ENCODE data around the gene CLASP1. TPM values are rescaled to one million over a fixed set of nuclear protein-coding genes. Genes with fewer than 3 reads are reported as not detected.

CLASP1 gene
- total RNA-seq, 1 donor from 2014 or later: 90.4 TPM

DNA sequence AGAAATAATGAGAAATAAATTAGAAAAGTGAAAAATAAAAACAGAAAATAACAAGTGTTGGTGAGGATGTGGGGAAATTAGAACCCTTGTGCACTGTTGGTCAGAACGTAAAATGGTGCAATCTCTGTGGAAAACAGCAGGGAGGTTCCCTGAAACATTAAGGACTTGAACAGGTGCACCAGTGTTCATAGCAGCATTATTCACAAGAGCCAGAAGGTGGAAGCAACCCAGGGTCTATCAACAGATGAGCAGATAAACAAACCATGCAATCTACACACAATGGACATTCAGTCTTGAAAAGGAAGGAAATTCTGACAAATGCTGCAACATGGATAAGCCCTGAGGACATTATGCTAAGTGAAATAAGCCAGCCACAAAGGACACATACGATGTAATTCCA lies 306.1 kb downstream of the CLASP1 start:
- Histone ChIP-seq H3K27me3 (no peaks in the 10 kb centered on the region), H3K36me3 (peaks cover 0 to 73% of the 10 kb centered on the region in 2 donors), H3K27ac (no peak overlapping the region), H3K4me1 (no peaks in the 10 kb centered on the region), H3K4me3 (no peak overlapping the region), H3K9me3 (no peaks in the 10 kb centered on the region)
- TF ChIP-seq POLR2A (IDR thresholded peaks at IDR 0.05): no peak
- intact Hi-C loops (cut with DNase I): no loop called here
- no peak for DNase-seq (ENCODE audit: extremely low spot score in 2 of 2)

DNA sequence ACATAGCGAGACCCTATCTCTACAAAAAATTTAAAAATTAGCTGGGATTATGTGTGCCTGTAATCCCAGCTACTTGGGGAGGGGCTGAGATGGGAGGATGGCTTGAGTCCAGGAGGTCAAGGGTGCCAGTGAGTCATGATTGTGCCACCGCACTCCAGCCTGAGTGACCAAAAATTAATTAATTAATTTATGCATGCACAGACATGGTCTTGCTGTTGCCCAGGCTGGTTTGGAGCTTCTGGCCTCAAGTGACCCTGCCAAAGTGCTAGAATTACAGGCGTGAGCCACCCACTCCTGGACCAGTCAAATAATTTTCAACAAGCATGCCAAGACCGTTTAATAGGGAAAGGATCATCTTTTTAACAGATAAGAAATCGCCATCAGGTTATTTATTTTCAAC lies 306.5 kb downstream of the CLASP1 start:
- TF ChIP-seq POLR2A (IDR thresholded peaks at IDR 0.05) (no peak), POLR2AphosphoS5 (IDR thresholded peaks at IDR 0.05; ENCODE audit: insufficient read depth in 1 of 2, low read depth in 1 of 2) (no peak)
- TF ChIP-seq, protein P1, sequence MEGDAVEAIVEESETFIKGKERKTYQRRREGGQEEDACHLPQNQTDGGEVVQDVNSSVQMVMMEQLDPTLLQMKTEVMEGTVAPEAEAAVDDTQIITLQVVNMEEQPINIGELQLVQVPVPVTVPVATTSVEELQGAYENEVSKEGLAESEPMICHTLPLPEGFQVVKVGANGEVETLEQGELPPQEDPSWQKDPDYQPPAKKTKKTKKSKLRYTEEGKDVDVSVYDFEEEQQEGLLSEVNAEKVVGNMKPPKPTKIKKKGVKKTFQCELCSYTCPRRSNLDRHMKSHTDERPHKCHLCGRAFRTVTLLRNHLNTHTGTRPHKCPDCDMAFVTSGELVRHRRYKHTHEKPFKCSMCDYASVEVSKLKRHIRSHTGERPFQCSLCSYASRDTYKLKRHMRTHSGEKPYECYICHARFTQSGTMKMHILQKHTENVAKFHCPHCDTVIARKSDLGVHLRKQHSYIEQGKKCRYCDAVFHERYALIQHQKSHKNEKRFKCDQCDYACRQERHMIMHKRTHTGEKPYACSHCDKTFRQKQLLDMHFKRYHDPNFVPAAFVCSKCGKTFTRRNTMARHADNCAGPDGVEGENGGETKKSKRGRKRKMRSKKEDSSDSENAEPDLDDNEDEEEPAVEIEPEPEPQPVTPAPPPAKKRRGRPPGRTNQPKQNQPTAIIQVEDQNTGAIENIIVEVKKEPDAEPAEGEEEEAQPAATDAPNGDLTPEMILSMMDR (IDR thresholded peaks at IDR 0.05): no peak
- H3K36me3 ChIP-seq: peaks cover 0 to 69% of the 10 kb centered on the region in 2 donors
- DNase-seq (ENCODE audit: extremely low spot score in 2 of 2): no peak

DNA sequence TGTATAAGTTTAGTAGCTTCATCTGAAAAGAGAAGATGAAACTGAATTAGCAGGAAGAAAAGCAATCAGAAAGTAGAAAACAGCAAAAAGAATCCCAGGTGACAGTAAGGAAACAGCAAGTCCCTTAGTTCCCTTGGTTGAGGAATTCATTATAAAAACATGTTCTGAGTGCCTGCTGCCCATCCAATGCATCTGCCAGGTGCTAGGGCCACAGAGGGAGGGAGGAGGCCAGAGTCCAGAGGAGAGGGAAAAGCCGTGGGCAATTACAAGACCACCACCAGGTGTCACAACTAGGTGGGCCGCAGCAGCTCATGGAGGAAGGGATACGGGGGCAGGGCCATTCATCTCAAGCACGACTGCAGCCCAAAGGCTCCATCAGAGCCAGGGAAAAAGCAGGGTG lies 308.3 kb downstream of the CLASP1 start:
- TF ChIP-seq POLR2AphosphoS5 (IDR thresholded peaks at IDR 0.05; ENCODE audit: insufficient read depth in 1 of 2, low read depth in 1 of 2): no peak
- TF ChIP-seq, protein P1 (IDR thresholded peaks at IDR 0.05): no peak
- no peak for TF ChIP-seq POLR2A (IDR thresholded peaks at IDR 0.05)
- intact Hi-C loops (cut with DNase I): no loop called here
- no peak for DNase-seq (ENCODE audit: extremely low spot score in 2 of 2)

More for the DNA sequence above, 306.5 kb downstream of the CLASP1 start:
- H3K27me3 ChIP-seq: no peaks in the 10 kb centered on the region
- no peaks in the 10 kb centered on the region for H3K9me3 ChIP-seq
- H3K27ac ChIP-seq: no peak overlapping the region
- no peak overlapping the region for H3K4me3 ChIP-seq
- intact Hi-C loops (cut with DNase I): no loop called here
- H3K4me1 ChIP-seq: no peaks in the 10 kb centered on the region

DNA sequence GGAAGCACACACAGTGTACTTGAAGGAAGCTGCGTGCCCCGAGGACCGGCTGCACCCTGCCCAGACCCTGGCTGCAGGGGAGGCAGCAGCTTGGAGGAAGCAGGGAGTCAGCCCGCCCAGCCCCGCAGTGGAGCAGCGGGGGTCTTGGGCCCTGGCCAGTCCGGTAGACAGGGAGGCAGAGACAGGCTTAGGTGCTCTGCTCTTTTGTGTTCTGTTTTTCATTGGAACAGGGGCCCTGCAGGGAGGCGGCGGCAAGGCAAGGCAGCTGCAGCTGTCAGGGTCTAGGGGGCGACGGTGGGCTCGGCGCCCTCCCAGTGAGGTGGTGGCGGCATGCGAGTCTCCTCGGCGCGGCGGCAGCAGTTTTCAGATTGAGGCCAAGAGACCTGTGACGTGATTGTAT lies 311.0 kb downstream of the CLASP1 start:
- intact Hi-C loops (cut with DNase I): no loop called here
- H3K27ac ChIP-seq: no peak overlapping the region
- no peaks in the 10 kb centered on the region for H3K9me3 ChIP-seq
- no peak for DNase-seq (ENCODE audit: extremely low spot score in 2 of 2)
- no peaks in the 10 kb centered on the region for H3K4me1 ChIP-seq
- no peak overlapping the region for H3K4me3 ChIP-seq
- H3K27me3 ChIP-seq: no peaks in the 10 kb centered on the region
- TF ChIP-seq POLR2A (IDR thresholded peaks at IDR 0.05) (no peak), POLR2AphosphoS5 (IDR thresholded peaks at IDR 0.05; ENCODE audit: insufficient read depth in 1 of 2, low read depth in 1 of 2) (peak in 1 of 2 donors; percentile 20)
- H3K36me3 ChIP-seq: peaks cover 0 to 32% of the 10 kb centered on the region in 2 donors

More for the DNA sequence above, 308.3 kb downstream of the CLASP1 start:
- Histone ChIP-seq H3K36me3 (peaks cover 0 to 51% of the 10 kb centered on the region in 2 donors), H3K27ac (no peak overlapping the region), H3K9me3 (no peaks in the 10 kb centered on the region), H3K4me1 (no peaks in the 10 kb centered on the region), H3K4me3 (no peak overlapping the region), H3K27me3 (no peaks in the 10 kb centered on the region)

DNA sequence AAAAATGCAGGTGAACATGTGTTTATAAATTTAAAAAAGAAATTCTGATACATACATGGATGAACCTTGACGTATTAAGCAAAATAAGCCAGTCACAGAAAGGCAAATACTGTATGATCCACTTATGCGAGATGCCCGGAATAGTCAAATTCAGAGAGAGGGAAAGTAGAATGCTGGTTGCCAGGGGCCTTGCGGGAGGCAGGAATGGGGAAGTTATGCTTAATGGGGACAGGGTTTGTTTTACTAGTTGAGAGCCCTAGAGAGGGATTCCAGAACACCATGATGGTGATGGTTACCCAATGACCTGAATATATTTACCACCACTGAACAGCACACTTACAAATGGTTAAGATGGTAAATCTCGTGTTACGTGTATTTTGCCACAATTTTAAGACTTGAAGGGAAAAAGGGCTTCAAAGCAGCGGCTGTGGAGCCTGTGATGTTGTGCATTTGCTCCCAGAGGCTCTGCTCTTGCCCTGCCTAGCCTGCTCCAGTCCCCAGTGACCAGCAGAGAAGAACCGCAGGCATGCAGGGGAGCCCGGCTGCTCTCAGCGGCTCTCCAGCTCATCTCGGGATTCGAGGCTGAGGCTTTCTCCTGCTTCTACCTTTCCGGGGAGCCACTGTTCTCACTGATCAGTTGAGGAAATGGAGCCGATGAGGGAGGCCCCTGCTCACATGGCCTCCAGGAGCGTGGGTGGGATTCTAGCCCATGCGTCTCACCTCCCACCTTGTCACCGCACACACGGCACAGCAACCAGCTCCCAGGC lies 312.6 kb downstream of the CLASP1 start:
- H3K27me3 ChIP-seq: no peaks in the 10 kb centered on the region
- peaks cover 0 to 32% of the 10 kb centered on the region in 2 donors for H3K36me3 ChIP-seq
- DNase-seq (ENCODE audit: extremely low spot score in 2 of 2): no peak
- H3K4me1 ChIP-seq: no peaks in the 10 kb centered on the region
- H3K27ac ChIP-seq: no peak overlapping the region
- intact Hi-C loops (cut with DNase I): no loop called here
- H3K4me3 ChIP-seq: no peak overlapping the region
- TF ChIP-seq POLR2A (IDR thresholded peaks at IDR 0.05) (no peak), POLR2AphosphoS5 (IDR thresholded peaks at IDR 0.05; ENCODE audit: insufficient read depth in 1 of 2, low read depth in 1 of 2) (peak in 1 of 2 donors; percentile 14)
- TF ChIP-seq, protein P1 (IDR thresholded peaks at IDR 0.05): no peak
- no peaks in the 10 kb centered on the region for H3K9me3 ChIP-seq

Measured in vagina (tissue), 2 donors.